GM12878 (cell line): ENCODE results near the gene RABL2A.

ENCODE experiments used
- CREB1 ChIP-seq: IDR thresholded peaks from 2 replicates; pipeline ENCODE4 v1.6.1; 2012; ENCODE audit warnings: low read depth, mild to moderate bottlenecking, inconsistent platforms
- POLR2AphosphoS5 ChIP-seq: IDR thresholded peaks from 2 replicates; pipeline ENCODE4 v1.6.1; 2011; ENCODE audit warnings: mild to moderate bottlenecking, low read length, inconsistent platforms
- RAD21 ChIP-seq: IDR thresholded peaks from 2 replicates; pipeline ENCODE4 v1.6.1; 2011; ENCODE audit warnings: mild to moderate bottlenecking, low read depth, low read length, moderate library complexity; ENCODE audit not compliant: insufficient read depth

- no peak for TF ChIP-seq CREB1
- TF ChIP-seq RAD21 = no peak
- no peak for TF ChIP-seq POLR2AphosphoS5
Measured at GRCh38 chr2:113679457-113679856, 52.4 kb downstream of the RABL2A start.
